Psoas muscle (tissue), 8 donors: Measurements from ENCODE around the gene GAB2. TPM values are rescaled to one million over a fixed set of nuclear protein-coding genes. Genes with fewer than 3 reads are reported as not detected.

Source experiments
- ATAC-seq, 4 donors: fragments of 200-7000 bp; cut with Tn5 transposase; one replicate each; pipeline ENCODE4 v1.9.1; 2020; ENCODE audit warnings: moderate library complexity in 3 of 4, mild to moderate bottlenecking in 2 of 4
- DNase-seq, 2 donors: peaks; one replicate each; pipeline ENCODE4 v3.0.0-alpha.2; 2020
- H3K27ac ChIP-seq: fragments of 200-600 bp; one replicate; pipeline ENCODE4 v1.8.0; 2022
- H3K27me3 ChIP-seq, 3 donors: fragments of 200-600 bp in 1 of 3; one replicate each; pipeline versions ENCODE4 v1.6.1 to v1.8.0; 2013 to 2022; ENCODE audit warnings: low read length in 2 of 3, mild to moderate bottlenecking in 2 of 3, moderate library complexity in 1 of 3; ENCODE audit not compliant: insufficient read depth in 3 of 3
- H3K36me3 ChIP-seq, 2 donors: fragments of 200-600 bp in 1 of 2; one replicate each; pipeline versions ENCODE4 v1.6.1 to v1.8.0; 2013 to 2022; ENCODE audit warnings: low read depth in 1 of 2, mild to moderate bottlenecking in 1 of 2, moderate library complexity in 1 of 2; ENCODE audit not compliant: insufficient read depth in 1 of 2
- H3K4me1 ChIP-seq: fragments of 200-600 bp; one replicate; pipeline ENCODE4 v1.8.0; 2022
- H3K4me3 ChIP-seq: fragments of 200-600 bp; one replicate; pipeline ENCODE4 v1.8.0; 2022; ENCODE audit warnings: mild to moderate bottlenecking
- H3K9me3 ChIP-seq: fragments of 200-600 bp; one replicate; pipeline ENCODE4 v1.8.0; 2022
- WGBS, 3 donors: extraction: QIAGEN DNeasy Blood & Tissue Kit; methylation state at CpG; one replicate each; pipeline versions ENCODE4 v1.1.6 to v1.1.7; 2013; 5-methylcytosine and 5-hydroxymethylcytosine counted together
- intact Hi-C, 2 donors: fragments of 100-400 bp; cut with DNase I; formaldehyde crosslinking; loops; one replicate each; pipeline versions ENCODE4 v1.11.0 to v1.14.2; 2022
- polyA plus RNA-seq, 3 donors: library from polyadenylated mRNA; stranded (reverse); fragments of 200-250 nt; gene quantifications; one replicate each; pipeline ENCODE4 v1.2.3, GENCODE V29; 2013
- total RNA-seq, 4 donors: library from RNA; stranded (reverse); fragmentation: NEBNext Ultra II Directional in 2 of 4; extraction: Animal tissue kit (Norgen Biotek cat#: 25700) in 2 of 4; gene quantifications; one replicate each; pipeline versions ENCODE4 v1.2.1 to v1.2.4, GENCODE V29; 2021 to 2023
- TF ChIP-seq, protein P1 (sequence below): fragments of 200-600 bp; IDR thresholded peaks from one replicate; pipeline ENCODE4 v1.8.0; 2022; ENCODE audit warnings: antibody characterized with exemption
- donor health status: healthy with polysubstance abuse.
- donor health status: DM: no; HTN: no; CAD: no; lungs with moderate emphysema.
- donor health status: Bipolar disorder and iron deficiency.
- donor health status: healthy.
- donor health status: DM: yes; HTN: yes; CAD: no.
- donor health status: DM: no; HTN: no; CAD: no.
- donor health status: DM: no; HTN: no; CAD: no.
- donor health status: DM: yes; HTN: yes; CAD: no.

GAB2 gene
- total and polyA plus RNA-seq, 7 donors = 2.7 to 6.3 (median 4.7) TPM

DNA sequence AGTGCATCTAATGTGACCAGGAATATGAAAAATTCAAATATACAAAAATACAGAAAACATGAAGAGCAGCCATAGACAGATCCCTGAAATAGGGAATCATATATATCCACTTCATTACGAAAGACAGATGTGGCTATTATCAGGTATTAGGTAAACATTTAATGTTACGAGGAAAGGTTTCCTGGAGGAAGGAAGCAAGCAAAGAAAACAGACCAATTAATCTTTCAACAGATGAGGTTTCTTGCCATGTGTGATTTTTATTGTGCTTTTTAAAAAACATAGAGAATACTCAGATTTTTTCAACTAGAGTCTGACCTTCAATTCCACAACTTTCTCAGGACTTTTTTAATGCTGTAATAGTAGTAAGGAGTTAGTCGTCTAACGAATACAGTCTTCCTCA, 24.3 kb upstream of the GAB2 start:
- no peaks in the 10 kb centered on the region for H3K9me3 ChIP-seq
- intact Hi-C loops = no loop called here
- WGBS, 3 donors = 88% methylated on average over 4 of the region's 4 CpGs
- H3K4me3 ChIP-seq = no peak overlapping the region
- H3K36me3 ChIP-seq = peaks cover 0 to 30% of the 10 kb centered on the region in 2 donors
- DNase-seq (no peak), ATAC-seq (no peak)
- no peaks in the 10 kb centered on the region for H3K4me1 ChIP-seq
- H3K27me3 ChIP-seq = no peaks in the 10 kb centered on the region
- H3K27ac ChIP-seq = no peak overlapping the region
- TF ChIP-seq, protein P1, sequence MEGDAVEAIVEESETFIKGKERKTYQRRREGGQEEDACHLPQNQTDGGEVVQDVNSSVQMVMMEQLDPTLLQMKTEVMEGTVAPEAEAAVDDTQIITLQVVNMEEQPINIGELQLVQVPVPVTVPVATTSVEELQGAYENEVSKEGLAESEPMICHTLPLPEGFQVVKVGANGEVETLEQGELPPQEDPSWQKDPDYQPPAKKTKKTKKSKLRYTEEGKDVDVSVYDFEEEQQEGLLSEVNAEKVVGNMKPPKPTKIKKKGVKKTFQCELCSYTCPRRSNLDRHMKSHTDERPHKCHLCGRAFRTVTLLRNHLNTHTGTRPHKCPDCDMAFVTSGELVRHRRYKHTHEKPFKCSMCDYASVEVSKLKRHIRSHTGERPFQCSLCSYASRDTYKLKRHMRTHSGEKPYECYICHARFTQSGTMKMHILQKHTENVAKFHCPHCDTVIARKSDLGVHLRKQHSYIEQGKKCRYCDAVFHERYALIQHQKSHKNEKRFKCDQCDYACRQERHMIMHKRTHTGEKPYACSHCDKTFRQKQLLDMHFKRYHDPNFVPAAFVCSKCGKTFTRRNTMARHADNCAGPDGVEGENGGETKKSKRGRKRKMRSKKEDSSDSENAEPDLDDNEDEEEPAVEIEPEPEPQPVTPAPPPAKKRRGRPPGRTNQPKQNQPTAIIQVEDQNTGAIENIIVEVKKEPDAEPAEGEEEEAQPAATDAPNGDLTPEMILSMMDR = no peak

DNA sequence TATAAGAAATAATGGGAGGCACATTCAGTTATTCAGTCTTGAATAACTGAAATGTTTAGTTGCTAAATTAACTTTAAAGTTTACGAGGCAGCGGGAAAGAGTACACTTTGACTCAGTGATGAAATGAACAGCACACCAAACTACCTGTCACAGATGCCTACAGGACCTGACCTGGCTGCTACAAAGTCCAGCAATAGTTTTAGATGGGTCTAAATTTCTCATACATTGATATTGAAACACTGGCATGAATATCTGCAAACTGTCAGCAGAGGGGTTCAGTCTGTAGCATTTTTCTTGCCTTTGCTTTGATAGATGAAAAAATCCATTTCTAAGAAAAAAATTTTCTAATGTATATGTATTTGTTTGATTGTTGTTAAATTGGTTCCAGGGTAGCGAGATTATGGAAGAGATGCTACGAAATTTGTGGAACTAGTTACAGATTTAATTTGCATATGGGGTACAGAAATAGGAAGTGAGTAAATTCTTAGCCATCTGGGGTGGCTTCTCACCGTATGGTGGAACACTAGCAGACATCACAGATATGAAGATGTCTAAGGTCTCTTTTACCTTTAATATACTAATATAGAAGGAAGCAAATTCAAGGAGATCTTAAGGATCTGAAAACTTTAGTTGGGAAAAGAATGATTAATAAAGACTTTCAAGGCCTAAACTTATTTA, 20.8 kb upstream of the GAB2 start:
- Histone ChIP-seq H3K4me3 (no peak overlapping the region), H3K4me1 (no peaks in the 10 kb centered on the region), H3K27ac (no peak overlapping the region), H3K27me3 (no peaks in the 10 kb centered on the region), H3K36me3 (peaks cover 0 to 21% of the 10 kb centered on the region in 2 donors), H3K9me3 (no peaks in the 10 kb centered on the region)
- ATAC-seq = no peak
- 73 to 74% (median 74%) methylated on average over 5 of the region's 5 CpGs for WGBS, 3 donors
- TF ChIP-seq, protein P1 = no peak
- intact Hi-C loops = no loop called here
- no peak for DNase-seq

DNA sequence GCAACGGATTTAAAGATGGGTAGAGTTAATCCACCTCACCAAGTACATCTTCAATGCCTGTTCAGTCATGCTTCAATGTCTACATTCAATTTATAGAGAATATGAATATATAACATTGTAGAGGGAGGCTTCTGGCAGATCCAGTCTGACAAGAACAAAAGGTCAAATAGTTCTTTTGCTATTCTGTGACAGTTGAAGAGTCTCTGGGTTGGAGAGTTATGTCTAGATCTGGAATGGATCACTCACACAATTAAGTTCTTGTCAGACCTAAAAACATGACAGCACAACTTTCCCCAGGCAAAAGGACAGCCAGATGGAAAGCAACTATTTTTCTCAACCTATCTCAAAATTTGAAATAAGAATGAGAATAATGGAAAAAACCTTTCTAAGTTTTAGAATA, 15.3 kb upstream of the GAB2 start:
- Histone ChIP-seq H3K27ac (no peak overlapping the region), H3K36me3 (peaks cover 0 to 7% of the 10 kb centered on the region in 2 donors), H3K4me3 (no peak overlapping the region), H3K27me3 (no peaks in the 10 kb centered on the region), H3K4me1 (no peaks in the 10 kb centered on the region), H3K9me3 (no peaks in the 10 kb centered on the region)
- 86 to 93% (median 87%) methylated on average over 1 of the region's 1 CpG for WGBS, 3 donors
- intact Hi-C loops = no loop called here
- ATAC-seq (no peak), DNase-seq (no peak)
- TF ChIP-seq, protein P1 = no peak

DNA sequence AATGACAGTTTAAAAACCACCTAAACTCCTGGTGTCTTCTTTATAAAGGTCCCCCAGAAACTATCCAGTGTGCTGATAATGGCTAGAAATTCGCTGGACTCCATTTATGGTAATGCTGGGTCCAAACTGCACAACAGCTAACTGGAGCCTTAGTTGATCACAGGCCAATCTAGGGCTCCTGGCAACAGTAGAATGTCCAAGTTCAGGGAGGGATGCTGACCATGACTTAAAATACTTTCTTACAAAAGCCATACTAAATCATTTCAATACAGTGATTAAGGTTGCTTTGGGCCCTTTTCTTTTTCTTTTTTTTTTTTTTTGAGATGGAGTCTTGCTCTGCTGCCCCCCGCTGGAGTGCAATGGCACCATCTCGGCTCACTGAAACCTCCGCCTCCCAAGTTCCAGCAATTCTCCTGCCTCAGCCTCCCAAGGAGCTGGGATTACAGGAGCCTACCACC, 14.5 kb upstream of the GAB2 start:
- Histone ChIP-seq H3K4me3 (no peak overlapping the region), H3K9me3 (no peaks in the 10 kb centered on the region), H3K36me3 (peaks cover 0 to 7% of the 10 kb centered on the region in 2 donors), H3K4me1 (no peaks in the 10 kb centered on the region), H3K27me3 (no peaks in the 10 kb centered on the region), H3K27ac (no peak overlapping the region)
- TF ChIP-seq, protein P1 = peak; percentile 43
- DNase-seq (no peak), ATAC-seq (no peak)
- 76 to 79% (median 77%) methylated on average over 4 of the region's 4 CpGs for WGBS, 3 donors
- intact Hi-C loops = no loop called here

DNA sequence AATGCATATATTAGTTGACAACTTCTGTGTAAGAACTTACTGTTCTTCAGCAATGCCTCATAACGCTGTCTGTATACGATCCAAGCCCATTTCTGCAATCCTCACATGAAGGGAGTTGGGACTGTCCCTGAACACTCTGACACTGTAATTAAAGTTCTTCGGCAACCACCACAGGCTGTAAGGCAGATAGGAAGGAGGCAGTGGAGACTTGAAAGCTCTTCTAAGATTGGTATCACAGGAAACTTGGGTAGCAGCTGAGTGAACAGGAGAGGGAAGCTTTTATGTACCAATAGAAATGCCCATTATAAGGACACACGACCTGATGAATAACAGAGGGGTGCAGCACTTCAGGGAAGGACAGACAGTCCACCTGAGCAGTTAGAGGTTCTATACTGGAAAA, 12.0 kb upstream of the GAB2 start:
- Histone ChIP-seq H3K9me3 (no peaks in the 10 kb centered on the region), H3K27ac (no peak overlapping the region), H3K27me3 (no peaks in the 10 kb centered on the region), H3K36me3 (peaks cover 0 to 7% of the 10 kb centered on the region in 2 donors), H3K4me3 (no peak overlapping the region), H3K4me1 (no peaks in the 10 kb centered on the region)
- intact Hi-C loops = loop anchor here (5.0 to 10.0 kb wide), 3 partner anchors 205 to 285 kb away; no protein-coding TSS in a partner anchor
- no peak for ATAC-seq
- no peak for DNase-seq
- WGBS, 3 donors = 63 to 82% (median 80%) methylated on average over 4 of the region's 4 CpGs
- TF ChIP-seq, protein P1 = no peak
